Measurements from ENCODE around the gene TRAF3. TPM values are rescaled to one million over a fixed set of nuclear protein-coding genes. Genes with fewer than 3 reads are reported as not detected.

The TRAF3 gene
- total RNA-seq (2022; extraction: Qiagen RNA extraction) = 16.1 to 21.7 TPM (median 20.5 TPM) in 5 replicates

GRCh38 chr14:102776761-102777710 lies at the start of gene TRAF3:
TSS of gene TRAF3 (plus strand) at chr14:102777449. CDS start at chr14:102870202, 92,753 bp downstream.

GRCh38 chr14:102922490-102923200 lies 145.4 kb downstream of the TRAF3 start, which contains the start of gene AMN:
TSS of gene AMN (plus strand) at chr14:102922663. CDS start at chr14:102922689, 26 bp downstream.

Other genes starting within 250 kb of the TRAF3 start
- 25.1 to 35.9 TPM (median 32.7 TPM) in 5 replicates for gene RCOR1, start 184.8 kb upstream of the TRAF3 start, total RNA-seq (2022; extraction: Qiagen RNA extraction)
- 0.24 to 0.63 TPM (median 0.39 TPM) in 5 replicates for gene AMN, start 145.2 kb downstream of the TRAF3 start, total RNA-seq (2022; extraction: Qiagen RNA extraction)